PC-9 (cell line): Measurements from ENCODE around the gene SNAPIN. TPM values are rescaled to one million over a fixed set of nuclear protein-coding genes. Genes with fewer than 3 reads are reported as not detected.

ENCODE experiments used
- BruUV-seq: library from RNA; stranded (reverse); fragments of 400-500 nt; replicated peaks from 2 replicates; lab custom pipeline; 2021; lab: Mats Ljungman, UMichigan
- CTCF ChIA-PET: fragments of 300-600 bp; sonication (Branson Sonifier 250); formaldehyde crosslinking; loops from one replicate; lab custom pipeline; 2022; ENCODE audit warnings: antibody characterized with exemption; lab: Charles Lee
- POLR2A ChIA-PET: fragments of 300-600 bp; sonication (Branson Sonifier 250); formaldehyde crosslinking; loops from one replicate; lab custom pipeline; 2022; ENCODE audit warnings: antibody characterized with exemption; ENCODE audit not compliant: unreplicated experiment; lab: Charles Lee
- DNase-seq, 2 experiments: peaks; one replicate each; pipeline versions ENCODE4 v3.0.0 to v3.0.0-alpha.2; 2015 to 2022; ENCODE audit warnings: mixed read lengths in 1 of 2
- H2AFZ ChIP-seq: fragments of 200-600 bp; sonication (generic); 2 replicates; pipeline ENCODE4 v1.8.1; 2017; ENCODE audit warnings: antibody characterized with exemption
- H3F3A ChIP-seq: fragments of 200-600 bp; sonication (generic); 2 replicates; pipeline ENCODE4 v1.8.1; 2017; ENCODE audit warnings: antibody characterized with exemption, mild to moderate bottlenecking, low read depth; ENCODE audit not compliant: insufficient read depth
- H3K27ac ChIP-seq: fragments of 200-600 bp; sonication (generic); 2 replicates; pipeline ENCODE4 v1.6.1; 2016; ENCODE audit warnings: mixed run types
- H3K27me3 ChIP-seq: fragments of 200-600 bp; sonication (generic); 2 replicates; pipeline ENCODE4 v1.6.1; 2016; ENCODE audit warnings: low read depth, mixed run types; ENCODE audit not compliant: insufficient read depth
- H3K36me3 ChIP-seq: fragments of 200-600 bp; sonication (generic); 2 replicates; pipeline ENCODE4 v1.6.1; 2016; ENCODE audit warnings: low read depth, mixed run types
- H3K4me1 ChIP-seq: fragments of 200-600 bp; sonication (generic); replicated peaks from 2 replicates; pipeline ENCODE4 v1.6.1; 2016; ENCODE audit warnings: mixed run types; ENCODE audit not compliant: insufficient read depth
- H3K4me2 ChIP-seq: fragments of 200-600 bp; sonication (generic); 2 replicates; pipeline ENCODE4 v1.6.1; 2017; ENCODE audit warnings: mixed run types
- H3K4me3 ChIP-seq: fragments of 200-600 bp; sonication (generic); 2 replicates; pipeline ENCODE4 v1.6.1; 2016; ENCODE audit warnings: mixed run types
- H3K79me2 ChIP-seq: fragments of 200-600 bp; sonication (generic); 2 replicates; pipeline ENCODE4 v1.6.1; 2017; ENCODE audit warnings: low read depth, mixed run types
- H3K9me2 ChIP-seq: fragments of 200-600 bp; sonication (generic); 2 replicates; pipeline ENCODE4 v1.8.1; 2017; ENCODE audit warnings: mild to moderate bottlenecking; ENCODE audit not compliant: insufficient read depth
- H3K9me3 ChIP-seq: fragments of 200-600 bp; sonication (generic); 2 replicates; pipeline ENCODE4 v1.8.1; 2016; ENCODE audit warnings: low read depth; ENCODE audit not compliant: insufficient read depth
- H4K20me1 ChIP-seq: fragments of 200-600 bp; sonication (generic); 2 replicates; pipeline ENCODE4 v1.8.1; 2017; ENCODE audit not compliant: insufficient read depth
- EZH2 ChIP-seq: fragments of 200-600 bp; sonication (generic); IDR thresholded peaks from 2 replicates; pipeline ENCODE4 v1.8.0; 2017; ENCODE audit warnings: antibody characterized with exemption, low read depth
- intact Hi-C: fragments of 100-400 bp; cut with micrococcal nuclease; formaldehyde crosslinking; loops from one replicate; pipeline ENCODE4 v1.10.0; 2022; ENCODE audit not compliant: unreplicated experiment
- microRNA-seq: library from miRNA; unstranded; fragments of <30 nt; microRNA quantifications from one replicate; pipeline ENCODE4 v1.2.0, GENCODE V29; 2021; ENCODE audit warnings: borderline number of aligned reads, borderline replicate concordance
- total RNA-seq: library from RNA; stranded (reverse); gene quantifications from 2 replicates; pipeline ENCODE4 v1.2.3, GENCODE V29; 2021
- TF ChIP-seq, protein P1 (sequence below): fragments of 200-600 bp; sonication (generic); conservative IDR thresholded peaks from 2 replicates; pipeline ENCODE4 v1.6.1; 2017; ENCODE audit warnings: mixed run types, antibody characterized with exemption, mild to moderate bottlenecking, moderate library complexity

Gene SNAPIN
- total RNA-seq, 1 experiment from 2014 or later: 29.5 TPM

DNA sequence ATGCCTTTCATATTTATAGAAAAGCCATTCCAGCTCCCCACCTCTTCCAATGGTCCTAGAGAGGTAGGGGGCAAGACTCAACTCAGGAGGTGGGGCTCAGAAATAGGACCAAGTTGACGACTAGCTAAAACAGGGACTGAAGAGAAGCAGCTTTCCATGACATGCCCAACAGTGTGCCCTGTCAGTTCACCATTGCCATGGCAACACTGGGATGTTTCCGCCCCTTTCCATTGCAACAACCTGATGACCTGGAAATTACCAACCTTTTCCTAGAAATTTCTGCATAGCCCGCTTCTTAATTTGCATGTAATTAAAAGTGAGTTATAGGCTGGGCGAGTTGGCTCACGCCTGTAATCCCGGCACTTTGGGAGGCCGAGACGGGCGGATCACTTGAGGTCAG is 47.0 kb downstream of the SNAPIN start:
- DNase-seq: no peak
- H3F3A ChIP-seq: peaks cover 22% of the 10 kb centered on the region; the same call in 1 of the 2 replicates
- intact Hi-C loops: no loop called here
- no peak overlapping the region for H3K4me2 ChIP-seq
- TF ChIP-seq EZH2: no peak
- TF ChIP-seq, protein P1, sequence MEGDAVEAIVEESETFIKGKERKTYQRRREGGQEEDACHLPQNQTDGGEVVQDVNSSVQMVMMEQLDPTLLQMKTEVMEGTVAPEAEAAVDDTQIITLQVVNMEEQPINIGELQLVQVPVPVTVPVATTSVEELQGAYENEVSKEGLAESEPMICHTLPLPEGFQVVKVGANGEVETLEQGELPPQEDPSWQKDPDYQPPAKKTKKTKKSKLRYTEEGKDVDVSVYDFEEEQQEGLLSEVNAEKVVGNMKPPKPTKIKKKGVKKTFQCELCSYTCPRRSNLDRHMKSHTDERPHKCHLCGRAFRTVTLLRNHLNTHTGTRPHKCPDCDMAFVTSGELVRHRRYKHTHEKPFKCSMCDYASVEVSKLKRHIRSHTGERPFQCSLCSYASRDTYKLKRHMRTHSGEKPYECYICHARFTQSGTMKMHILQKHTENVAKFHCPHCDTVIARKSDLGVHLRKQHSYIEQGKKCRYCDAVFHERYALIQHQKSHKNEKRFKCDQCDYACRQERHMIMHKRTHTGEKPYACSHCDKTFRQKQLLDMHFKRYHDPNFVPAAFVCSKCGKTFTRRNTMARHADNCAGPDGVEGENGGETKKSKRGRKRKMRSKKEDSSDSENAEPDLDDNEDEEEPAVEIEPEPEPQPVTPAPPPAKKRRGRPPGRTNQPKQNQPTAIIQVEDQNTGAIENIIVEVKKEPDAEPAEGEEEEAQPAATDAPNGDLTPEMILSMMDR: no peak
- H4K20me1 ChIP-seq: no peaks in the 10 kb centered on the region
- H3K9me2 ChIP-seq: no peaks in the 10 kb centered on the region
- H3K4me3 ChIP-seq: no peak overlapping the region
- CTCF ChIA-PET: interaction anchor here (0.6 kb wide), 1 partner anchor 31 kb away, joined by 3 read pairs; no protein-coding TSS in a partner anchor
- peaks cover 29% of the 10 kb centered on the region for H3K4me1 ChIP-seq
- POLR2A ChIA-PET: no interaction called here
- H2AFZ ChIP-seq: no peak overlapping the region
- no peaks in the 10 kb centered on the region for H3K36me3 ChIP-seq
- H3K27me3 ChIP-seq: no peaks in the 10 kb centered on the region
- H3K9me3 ChIP-seq: no peaks in the 10 kb centered on the region
- no peaks in the 10 kb centered on the region for H3K79me2 ChIP-seq
- no peak overlapping the region for H3K27ac ChIP-seq
- no TSS peak for BruUV-seq

DNA sequence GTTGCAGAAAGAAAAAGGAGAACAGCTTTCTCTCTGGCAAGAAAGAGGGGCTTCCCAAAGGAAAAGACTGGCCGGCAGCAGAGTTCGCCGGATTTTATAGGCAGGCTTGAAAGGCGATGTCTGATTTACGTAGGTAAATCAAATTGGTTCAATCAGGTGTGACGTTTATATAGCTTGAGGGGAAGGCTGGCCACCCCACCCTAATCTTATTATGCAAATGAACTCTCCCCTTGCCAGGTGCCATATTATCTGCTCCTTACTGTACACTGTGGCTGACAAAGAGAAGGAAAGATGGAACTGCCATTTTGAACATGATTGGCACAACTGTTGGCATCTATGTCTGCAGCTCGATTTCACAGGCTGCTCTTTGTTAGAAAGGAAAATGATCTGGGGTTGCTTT is 52.5 kb downstream of the SNAPIN start:
- Histone ChIP-seq H3K27me3 (no peaks in the 10 kb centered on the region), H3K36me3 (no peaks in the 10 kb centered on the region), H3K4me3 (no peak overlapping the region), H3K27ac (no peak overlapping the region), H3K4me2 (no peak overlapping the region), H3K79me2 (no peaks in the 10 kb centered on the region), H3K9me3 (no peaks in the 10 kb centered on the region), H3K9me2 (no peaks in the 10 kb centered on the region), H2AFZ (no peak overlapping the region), H3F3A (peaks cover 28% of the 10 kb centered on the region; the same call in 1 of the 2 replicates), H4K20me1 (no peaks in the 10 kb centered on the region), H3K4me1 (peaks cover 29% of the 10 kb centered on the region)
- no TSS peak for BruUV-seq
- intact Hi-C loops: no loop called here
- TF ChIP-seq, protein P1: no peak
- no peak for TF ChIP-seq EZH2
- no peak for DNase-seq
- POLR2A ChIA-PET: interaction anchor here (0.6 kb wide), 1 partner anchor 11 kb away, joined by 3 read pairs; no protein-coding TSS in a partner anchor
- CTCF ChIA-PET: no interaction called here

Small RNA genes lying within 50 kb of the gene (microRNA-seq; reads per million reads assigned to microRNA genes)
- not detected for gene MIR8083

Other genes with a start within 250 kb of the SNAPIN start
- gene S100A7A, start 242.2 kb upstream of the SNAPIN start, total RNA-seq: not detected in 2 replicates
- gene S100A7, start 198.1 kb upstream of the SNAPIN start, total RNA-seq: not detected in 2 replicates
- gene S100A6, start 122.7 kb upstream of the SNAPIN start, total RNA-seq: 873 and 994 TPM in 2 replicates
- 7.2 and 11.1 TPM in 2 replicates for gene S100A5, start 117.8 kb upstream of the SNAPIN start, total RNA-seq
- gene S100A4, start 112.9 kb upstream of the SNAPIN start, total RNA-seq: 303 and 346 TPM in 2 replicates
- gene S100A3, start 109.4 kb upstream of the SNAPIN start, total RNA-seq: 1.5 and 2.4 TPM in 2 replicates
- gene S100A2, start 92.9 kb upstream of the SNAPIN start, total RNA-seq: 145 and 147 TPM in 2 replicates
- gene S100A16, start 45.6 kb upstream of the SNAPIN start, total RNA-seq: 226 and 276 TPM in 2 replicates
- gene S100A14, start 42.4 kb upstream of the SNAPIN start, total RNA-seq: 411 and 486 TPM in 2 replicates
- 120 and 144 TPM in 2 replicates for gene S100A13, start 31.2 kb upstream of the SNAPIN start, total RNA-seq
- gene S100A1, start 30.3 kb upstream of the SNAPIN start, total RNA-seq: 0.46 and 1.0 TPM in 2 replicates
- 75.1 and 83.9 TPM in 2 replicates for gene CHTOP, start 24.6 kb upstream of the SNAPIN start, total RNA-seq
- gene ILF2, start 12.3 kb downstream of the SNAPIN start, total RNA-seq: 131 and 145 TPM in 2 replicates
- 0.53 and 0.98 TPM in 2 replicates for gene NPR1, start 20.0 kb downstream of the SNAPIN start, total RNA-seq
- 62.5 and 91.7 TPM in 2 replicates for gene INTS3, start 69.3 kb downstream of the SNAPIN start, total RNA-seq
- 14.4 and 17.1 TPM in 2 replicates for gene SLC27A3, start 116.7 kb downstream of the SNAPIN start, total RNA-seq